ENCODE data around the gene RNF141.

- TF ChIP-seq CTCF (IDR thresholded peaks at IDR 0.05) (no peak), POLR2A (IDR thresholded peaks at IDR 0.05) (no peak), POLR2AphosphoS5 (IDR thresholded peaks at IDR 0.05) (no peak), EP300 (IDR thresholded peaks at IDR 0.05) (no peak)
Measured at GRCh38 chr11:10556590-10556989, 15.6 kb upstream of the RNF141 start.

Data from upper lobe of left lung (tissue), 4 donors.